GM12878 (cell line): Measurements from ENCODE around the gene B4GALNT4. TPM values are rescaled to one million over a fixed set of nuclear protein-coding genes. Genes with fewer than 3 reads are reported as not detected.
"Not testable (repeated sequence)": the region's sequence is repeated elsewhere in the genome, so short reads cannot be mapped to it uniquely, and the experiment has no call there.

Source experiments
- ATAC-seq: fragments of 200-7000 bp; cut with Tn5 transposase; 3 replicates; pipeline ENCODE4 v1.9.1; 2020; ENCODE audit warnings: mild to moderate bottlenecking, moderate library complexity
- BruUV-seq: library from RNA; stranded (reverse); fragments of 400-500 nt; replicated peaks from 2 replicates; lab custom pipeline; 2021; lab: Mats Ljungman, UMichigan
- CTCF ChIA-PET: fragments of 300-600 bp; sonication (Branson Sonifier 250); formaldehyde crosslinking; extraction: SDS; loops from one replicate; lab custom pipeline; 2021; ENCODE audit warnings: inconsistent platforms; lab: Yijun Ruan, JAX
- POLR2A ChIA-PET: fragments of 350-600 bp; formaldehyde crosslinking; extraction: SDS; loops from one replicate; lab custom pipeline; 2021; ENCODE audit warnings: inconsistent platforms; lab: Charles Lee
- RAD21 ChIA-PET: fragments of 300-600 bp; sonication (Branson Sonifier 250); formaldehyde crosslinking; loops from one replicate; lab custom pipeline; 2023; ENCODE audit warnings: antibody characterized with exemption; ENCODE audit not compliant: unreplicated experiment; lab: Charles Lee
- SMC1A ChIA-PET: fragments of 300-600 bp; sonication (Branson Sonifier 250); formaldehyde crosslinking; loops from one replicate; lab custom pipeline; 2023; ENCODE audit not compliant: unreplicated experiment, uncharacterized antibody; lab: Charles Lee
- DNase-seq: peaks from one replicate; pipeline ENCODE4 v3.0.0-alpha.2; 2011; ENCODE audit warnings: low read depth, low spot score
- FAIRE-seq: peaks from 3 replicates; lab custom pipeline; 2011; peaks lifted over from hg19 to GRCh38; lab: Jason Lieb, UNC
- H2AFZ ChIP-seq: 2 replicates; pipeline ENCODE4 v1.6.0; 2011; ENCODE audit warnings: low read depth, low read length, control low read depth; ENCODE audit not compliant: control insufficient read depth
- H3K27ac ChIP-seq: 2 replicates; pipeline ENCODE4 v1.5.1; 2011; ENCODE audit warnings: control low read depth; ENCODE audit not compliant: control insufficient read depth, insufficient read depth
- H3K27me3 ChIP-seq, 2 experiments: replicated peaks in 1 of 2; 2 replicates each; pipeline versions ENCODE4 v1.6.0 to v1.6.1; 2011; ENCODE audit warnings: low read length in 1 of 2; ENCODE audit not compliant: control insufficient read depth in 2 of 2, insufficient read depth in 2 of 2
- H3K36me3 ChIP-seq, 2 experiments: 2 replicates each; pipeline ENCODE4 v1.5.1; 2011; ENCODE audit warnings: low read length in 1 of 2; ENCODE audit not compliant: control insufficient read depth in 2 of 2, insufficient read depth in 2 of 2
- H3K4me1 ChIP-seq: 2 replicates; pipeline ENCODE4 v1.6.1; 2011; ENCODE audit warnings: mild to moderate bottlenecking, low read length, moderate library complexity, mixed read lengths; ENCODE audit not compliant: control insufficient read depth, insufficient read depth
- H3K4me2 ChIP-seq: 2 replicates; pipeline ENCODE4 v1.6.0; 2011; ENCODE audit warnings: control low read depth; ENCODE audit not compliant: control insufficient read depth, insufficient read depth
- H3K4me3 ChIP-seq: fragments of 200-600 bp; sonication (generic); 2 replicates; pipeline ENCODE4 v1.5.1; 2016
- H3K79me2 ChIP-seq: 2 replicates; pipeline ENCODE4 v1.6.0; 2011; ENCODE audit warnings: low read length; ENCODE audit not compliant: control insufficient read depth, insufficient read depth
- H3K9ac ChIP-seq: 2 replicates; pipeline ENCODE4 v1.8.0; 2011; ENCODE audit warnings: low read length, control low read depth, mixed read lengths; ENCODE audit not compliant: control insufficient read depth, insufficient read depth
- H3K9me3 ChIP-seq: replicated peaks from 3 replicates; pipeline ENCODE4 v1.5.1; 2011; ENCODE audit warnings: mild to moderate bottlenecking, low read length; ENCODE audit not compliant: control insufficient read depth, insufficient read depth
- H4K20me1 ChIP-seq: 2 replicates; pipeline ENCODE4 v1.6.0; 2011; ENCODE audit not compliant: control insufficient read depth, insufficient read depth
- WGBS: methylation state at CpG from one replicate; pipeline ENCODE4 v1.1.6; 2016; ENCODE audit warnings: low lambda C conversion rate; ENCODE audit not compliant: insufficient replicate concordance, insufficient coverage; ENCODE audit errors: missing lambda C conversion rate; 5-methylcytosine and 5-hydroxymethylcytosine counted together
- in situ Hi-C: fragments of 300-500 bp; cut with MboI; formaldehyde crosslinking; loops from 9 replicates; pipeline ENCODE4 v1.14.3; 2018; ENCODE audit warnings: mixed read lengths
- intact Hi-C: fragments of 100-400 bp; cut with micrococcal nuclease; formaldehyde crosslinking; loops from one replicate; pipeline ENCODE4 v1.14.2; 2022; ENCODE audit not compliant: unreplicated experiment
- polyA plus RNA-seq, 11 experiments: library from polyadenylated mRNA; depleted of rRNA in 4 of 11; unstranded in 6 of 11; stranded (reverse) in 5 of 11; fragments of >200 nt; fragmentation: Nextera tagmentation in 4 of 11; fragmentation: Illumina TruSeq in 1 of 11; extraction: Ambion mirVana in 4 of 11; extraction: Trizol in 1 of 11; gene quantifications; 1 replicate in 1 of 11; 2 replicates in 10 of 11; pipeline versions ENCODE4 v1.2.1 to v1.2.3, GENCODE V29; 2011 to 2016; ENCODE audit warnings: inconsistent platforms in 2 of 11, missing spikeins in 2 of 11, low read depth in 1 of 11
- total RNA-seq, 4 experiments: library from RNA; depleted of rRNA in 3 of 4; stranded (reverse); fragments of >200 nt in 3 of 4; fragmentation: Illumina TruSeq in 1 of 4; extraction: Trizol in 1 of 4; gene quantifications; 2 replicates each; pipeline versions ENCODE4 v1.2.1 to v1.2.3, GENCODE V29; 2013 to 2021

B4GALNT4 gene
- total and polyA plus RNA-seq, 10 of the 15 experiments (the other 5 are each of a cell fraction or from before 2014, with no cell fraction given), result 0.04 to 0.82 (median 0.40) TPM; not detected in 6

GRCh38 chr11:410711-411110 lies 41.4 kb downstream of the B4GALNT4 start:
- H3K4me3 ChIP-seq, H2AFZ ChIP-seq, H3K4me2 ChIP-seq, SMC1A ChIA-PET, RAD21 ChIA-PET, DNase-seq, H4K20me1 ChIP-seq, CTCF ChIA-PET, ATAC-seq, in situ Hi-C loops, H3K27ac ChIP-seq, H3K36me3 ChIP-seq, H3K9me3 ChIP-seq, H3K79me2 ChIP-seq, FAIRE-seq, H3K27me3 ChIP-seq, H3K9ac ChIP-seq, BruUV-seq, intact Hi-C loops: not testable (repeated sequence)
- POLR2A ChIA-PET, result interaction anchor here (0.6 kb wide), 1 partner anchor 148 kb away, joined by 5 read pairs; no protein-coding TSS in a partner anchor
- 78% methylated on average over 8 of the region's 13 CpGs for WGBS
- peaks cover 12% of the 10 kb centered on the region for H3K4me1 ChIP-seq

GRCh38 chr11:411520-411919 lies 42.2 kb downstream of the B4GALNT4 start:
- WGBS, result 78% methylated on average over 6 of the region's 11 CpGs
- RAD21 ChIA-PET, H3K27me3 ChIP-seq, H3K36me3 ChIP-seq, CTCF ChIA-PET, H3K27ac ChIP-seq, H3K4me1 ChIP-seq, H3K9me3 ChIP-seq, ATAC-seq, H3K9ac ChIP-seq, DNase-seq, BruUV-seq, H3K4me2 ChIP-seq, H3K4me3 ChIP-seq, H4K20me1 ChIP-seq, intact Hi-C loops, H3K79me2 ChIP-seq, FAIRE-seq, SMC1A ChIA-PET, H2AFZ ChIP-seq, in situ Hi-C loops: not testable (repeated sequence)
- POLR2A ChIA-PET, result interaction anchor here (0.6 kb wide), 2 partner anchors 31 to 147 kb away, joined by 3 to 5 read pairs; no protein-coding TSS in a partner anchor
